Hepatocyte (in vitro differentiated cells): ENCODE results near the gene METRN.

Experiments used
- EZH2 ChIP-seq: fragments of 200-600 bp; sonication (generic); IDR thresholded peaks from 2 replicates; pipeline ENCODE4 v1.6.1; 2016; ENCODE audit warnings: antibody characterized with exemption, mild to moderate bottlenecking, borderline replicate concordance
- EZH2phosphoT487 ChIP-seq: fragments of 200-600 bp; sonication (generic); IDR thresholded peaks from one replicate; pipeline ENCODE4 v1.6.1; 2018; ENCODE audit warnings: antibody characterized with exemption, mild to moderate bottlenecking, low read depth, moderate library complexity; ENCODE audit not compliant: unreplicated experiment, severe bottlenecking
- TF ChIP-seq, protein P1 (sequence below): fragments of 200-600 bp; sonication (generic); IDR thresholded peaks from 2 replicates; pipeline ENCODE4 v1.5.1; 2016; ENCODE audit warnings: antibody characterized with exemption, mild to moderate bottlenecking; ENCODE audit not compliant: poor library complexity

DNA sequence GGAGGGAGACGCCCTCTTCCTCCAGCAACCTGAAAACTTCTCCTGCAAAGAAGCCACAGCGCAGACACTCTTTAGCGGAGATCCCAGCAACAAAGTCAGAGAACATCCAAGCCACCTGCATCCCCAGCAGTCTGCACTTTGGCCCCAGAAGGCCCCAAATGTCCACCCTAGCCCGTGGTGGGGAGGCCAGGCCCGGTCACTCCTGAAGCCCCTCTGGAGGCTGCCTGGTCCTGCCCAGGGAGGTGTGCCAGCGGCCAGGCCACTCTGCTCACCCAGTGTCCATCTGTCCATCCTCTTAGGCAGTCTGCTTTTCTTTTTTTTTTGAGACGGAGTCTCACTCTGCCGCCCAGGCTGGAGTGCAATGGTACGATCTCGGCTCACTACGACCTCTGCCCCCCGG is 17.4 kb downstream of the METRN start:
- TF ChIP-seq, protein P1, sequence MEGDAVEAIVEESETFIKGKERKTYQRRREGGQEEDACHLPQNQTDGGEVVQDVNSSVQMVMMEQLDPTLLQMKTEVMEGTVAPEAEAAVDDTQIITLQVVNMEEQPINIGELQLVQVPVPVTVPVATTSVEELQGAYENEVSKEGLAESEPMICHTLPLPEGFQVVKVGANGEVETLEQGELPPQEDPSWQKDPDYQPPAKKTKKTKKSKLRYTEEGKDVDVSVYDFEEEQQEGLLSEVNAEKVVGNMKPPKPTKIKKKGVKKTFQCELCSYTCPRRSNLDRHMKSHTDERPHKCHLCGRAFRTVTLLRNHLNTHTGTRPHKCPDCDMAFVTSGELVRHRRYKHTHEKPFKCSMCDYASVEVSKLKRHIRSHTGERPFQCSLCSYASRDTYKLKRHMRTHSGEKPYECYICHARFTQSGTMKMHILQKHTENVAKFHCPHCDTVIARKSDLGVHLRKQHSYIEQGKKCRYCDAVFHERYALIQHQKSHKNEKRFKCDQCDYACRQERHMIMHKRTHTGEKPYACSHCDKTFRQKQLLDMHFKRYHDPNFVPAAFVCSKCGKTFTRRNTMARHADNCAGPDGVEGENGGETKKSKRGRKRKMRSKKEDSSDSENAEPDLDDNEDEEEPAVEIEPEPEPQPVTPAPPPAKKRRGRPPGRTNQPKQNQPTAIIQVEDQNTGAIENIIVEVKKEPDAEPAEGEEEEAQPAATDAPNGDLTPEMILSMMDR, result no peak
- TF ChIP-seq EZH2, result no peak
- TF ChIP-seq EZH2phosphoT487, result no peak
